Pulmonary artery endothelial cell (primary cell): ENCODE measurements around the gene TNFRSF1A. TPM values are rescaled to one million over a fixed set of nuclear protein-coding genes. Genes with fewer than 3 reads are reported as not detected.

ENCODE experiments used
- total RNA-seq: library from RNA; depleted of rRNA; stranded (reverse); fragments of >200 nt; gene quantifications from 2 replicates; pipeline ENCODE4 v1.2.3, GENCODE V29; 2014

TNFRSF1A gene
- total RNA-seq, 1 donor from 2014 or later, result 53.3 TPM

Other genes with a start within 250 kb of the TNFRSF1A start
- 535 and 577 TPM in 2 replicates for gene VWF, start 217.4 kb downstream of the TNFRSF1A start, total RNA-seq
- gene CD9, start 141.7 kb downstream of the TNFRSF1A start, total RNA-seq, result 1,428 and 1,437 TPM in 2 replicates
- not detected in 2 replicates for gene PLEKHG6, start 31.4 kb downstream of the TNFRSF1A start, total RNA-seq
- 0.13 TPM in 1 of 2 replicates, not detected in the other for gene SCNN1A, start 33.5 kb upstream of the TNFRSF1A start, total RNA-seq
- gene LTBR, start 42.1 kb upstream of the TNFRSF1A start, total RNA-seq, result 33.6 and 53.1 TPM in 2 replicates
- not detected in 2 replicates for gene CD27, start 102.9 kb upstream of the TNFRSF1A start, total RNA-seq
- 5.4 and 6.5 TPM in 2 replicates for gene TAPBPL, start 110.0 kb upstream of the TNFRSF1A start, total RNA-seq
- gene VAMP1, start 128.6 kb upstream of the TNFRSF1A start, total RNA-seq, result 5.7 and 6.4 TPM in 2 replicates
- gene MRPL51, start 151.2 kb upstream of the TNFRSF1A start, total RNA-seq, result 132 and 186 TPM in 2 replicates
- gene NCAPD2, start 152.0 kb upstream of the TNFRSF1A start, total RNA-seq, result 48.6 and 95.9 TPM in 2 replicates
- gene GAPDH, start 192.4 kb upstream of the TNFRSF1A start, total RNA-seq, result 6,666 and 8,207 TPM in 2 replicates
- 8.3 and 9.0 TPM in 2 replicates for gene IFFO1, start 214.0 kb upstream of the TNFRSF1A start, total RNA-seq
- gene NOP2, start 226.2 kb upstream of the TNFRSF1A start, total RNA-seq, result 20.7 and 30.5 TPM in 2 replicates